GM12878 (cell line): ENCODE measurements around the gene MRM3. TPM values are rescaled to one million over a fixed set of nuclear protein-coding genes. Genes with fewer than 3 reads are reported as not detected.

Experiments
- ATAC-seq: fragments of 200-7000 bp; cut with Tn5 transposase; 3 replicates; pipeline ENCODE4 v1.9.1; 2020; ENCODE audit warnings: mild to moderate bottlenecking, moderate library complexity
- BruUV-seq: library from RNA; stranded (reverse); fragments of 400-500 nt; replicated peaks from 2 replicates; lab custom pipeline; 2021; lab: Mats Ljungman, UMichigan
- CTCF ChIA-PET: fragments of 300-600 bp; sonication (Branson Sonifier 250); formaldehyde crosslinking; extraction: SDS; loops from one replicate; lab custom pipeline; 2021; ENCODE audit warnings: inconsistent platforms; lab: Yijun Ruan, JAX
- POLR2A ChIA-PET: fragments of 350-600 bp; formaldehyde crosslinking; extraction: SDS; loops from one replicate; lab custom pipeline; 2021; ENCODE audit warnings: inconsistent platforms; lab: Charles Lee
- RAD21 ChIA-PET: fragments of 300-600 bp; sonication (Branson Sonifier 250); formaldehyde crosslinking; loops from one replicate; lab custom pipeline; 2023; ENCODE audit warnings: antibody characterized with exemption; ENCODE audit not compliant: unreplicated experiment; lab: Charles Lee
- SMC1A ChIA-PET: fragments of 300-600 bp; sonication (Branson Sonifier 250); formaldehyde crosslinking; loops from one replicate; lab custom pipeline; 2023; ENCODE audit not compliant: unreplicated experiment, uncharacterized antibody; lab: Charles Lee
- DNase-seq: peaks from one replicate; pipeline ENCODE4 v3.0.0-alpha.2; 2011; ENCODE audit warnings: low read depth, low spot score
- FAIRE-seq: peaks from 3 replicates; lab custom pipeline; 2011; peaks lifted over from hg19 to GRCh38; lab: Jason Lieb, UNC
- H2AFZ ChIP-seq: 2 replicates; pipeline ENCODE4 v1.6.0; 2011; ENCODE audit warnings: low read depth, low read length, control low read depth; ENCODE audit not compliant: control insufficient read depth
- H3K27ac ChIP-seq: 2 replicates; pipeline ENCODE4 v1.5.1; 2011; ENCODE audit warnings: control low read depth; ENCODE audit not compliant: control insufficient read depth, insufficient read depth
- H3K27me3 ChIP-seq, 2 experiments: replicated peaks in 1 of 2; 2 replicates each; pipeline versions ENCODE4 v1.6.0 to v1.6.1; 2011; ENCODE audit warnings: low read length in 1 of 2; ENCODE audit not compliant: control insufficient read depth in 2 of 2, insufficient read depth in 2 of 2
- H3K36me3 ChIP-seq, 2 experiments: 2 replicates each; pipeline ENCODE4 v1.5.1; 2011; ENCODE audit warnings: low read length in 1 of 2; ENCODE audit not compliant: control insufficient read depth in 2 of 2, insufficient read depth in 2 of 2
- H3K4me1 ChIP-seq: 2 replicates; pipeline ENCODE4 v1.6.1; 2011; ENCODE audit warnings: mild to moderate bottlenecking, low read length, moderate library complexity, mixed read lengths; ENCODE audit not compliant: control insufficient read depth, insufficient read depth
- H3K4me2 ChIP-seq: 2 replicates; pipeline ENCODE4 v1.6.0; 2011; ENCODE audit warnings: control low read depth; ENCODE audit not compliant: control insufficient read depth, insufficient read depth
- H3K4me3 ChIP-seq: fragments of 200-600 bp; sonication (generic); 2 replicates; pipeline ENCODE4 v1.5.1; 2016
- H3K79me2 ChIP-seq: 2 replicates; pipeline ENCODE4 v1.6.0; 2011; ENCODE audit warnings: low read length; ENCODE audit not compliant: control insufficient read depth, insufficient read depth
- H3K9ac ChIP-seq: 2 replicates; pipeline ENCODE4 v1.8.0; 2011; ENCODE audit warnings: low read length, control low read depth, mixed read lengths; ENCODE audit not compliant: control insufficient read depth, insufficient read depth
- H3K9me3 ChIP-seq: replicated peaks from 3 replicates; pipeline ENCODE4 v1.5.1; 2011; ENCODE audit warnings: mild to moderate bottlenecking, low read length; ENCODE audit not compliant: control insufficient read depth, insufficient read depth
- H4K20me1 ChIP-seq: 2 replicates; pipeline ENCODE4 v1.6.0; 2011; ENCODE audit not compliant: control insufficient read depth, insufficient read depth
- CEBPB ChIP-seq, 2 experiments: fragments of 150-350 bp in 1 of 2; IDR thresholded peaks; 2 replicates each; pipeline ENCODE4 v1.6.1; 2012 to 2014; ENCODE audit warnings: low read depth in 2 of 2, low read length in 2 of 2, borderline replicate concordance in 1 of 2, inconsistent platforms in 1 of 2
- NBN ChIP-seq: fragments of 450-650 bp; IDR thresholded peaks from 2 replicates; pipeline ENCODE4 v1.6.1; 2016
- NR2C1 ChIP-seq: fragments of 450-650 bp; IDR thresholded peaks from 2 replicates; pipeline ENCODE4 v1.6.1; 2017; ENCODE audit warnings: antibody characterized with exemption, mild to moderate bottlenecking, moderate library complexity
- RCOR1 ChIP-seq: conservative IDR thresholded peaks from 2 replicates; pipeline ENCODE4 v1.6.1; 2012; ENCODE audit warnings: low read depth, low read length, improper control_type of control experiment
- SIN3A ChIP-seq: IDR thresholded peaks from 2 replicates; pipeline ENCODE4 v1.6.1; 2012; ENCODE audit warnings: low read depth, low read length, improper control_type of control experiment
- STAT1 ChIP-seq: fragments of 450-650 bp; conservative IDR thresholded peaks from 2 replicates; pipeline ENCODE4 v1.6.1; 2014; ENCODE audit warnings: antibody characterized with exemption, mild to moderate bottlenecking
- TARDBP ChIP-seq: IDR thresholded peaks from 2 replicates; pipeline ENCODE4 v1.6.1; 2016; ENCODE audit warnings: borderline replicate concordance
- TBL1XR1 ChIP-seq: IDR thresholded peaks from 2 replicates; pipeline ENCODE4 v1.6.1; 2012; ENCODE audit warnings: low read depth, low read length, improper control_type of control experiment
- TCF7 ChIP-seq: IDR thresholded peaks from 2 replicates; pipeline ENCODE4 v1.6.1; 2014; ENCODE audit warnings: antibody characterized with exemption, borderline replicate concordance
- WGBS: methylation state at CpG from one replicate; pipeline ENCODE4 v1.1.6; 2016; ENCODE audit warnings: low lambda C conversion rate; ENCODE audit not compliant: insufficient replicate concordance, insufficient coverage; ENCODE audit errors: missing lambda C conversion rate; 5-methylcytosine and 5-hydroxymethylcytosine counted together
- in situ Hi-C: fragments of 300-500 bp; cut with MboI; formaldehyde crosslinking; loops from 9 replicates; pipeline ENCODE4 v1.14.3; 2018; ENCODE audit warnings: mixed read lengths
- intact Hi-C: fragments of 100-400 bp; cut with micrococcal nuclease; formaldehyde crosslinking; loops from one replicate; pipeline ENCODE4 v1.14.2; 2022; ENCODE audit not compliant: unreplicated experiment
- polyA plus RNA-seq, 11 experiments: library from polyadenylated mRNA; depleted of rRNA in 4 of 11; unstranded in 6 of 11; stranded (reverse) in 5 of 11; fragments of >200 nt; fragmentation: Nextera tagmentation in 4 of 11; fragmentation: Illumina TruSeq in 1 of 11; extraction: Ambion mirVana in 4 of 11; extraction: Trizol in 1 of 11; gene quantifications; 1 replicate in 1 of 11; 2 replicates in 10 of 11; pipeline versions ENCODE4 v1.2.1 to v1.2.3, GENCODE V29; 2011 to 2016; ENCODE audit warnings: inconsistent platforms in 2 of 11, missing spikeins in 2 of 11, low read depth in 1 of 11
- total RNA-seq, 4 experiments: library from RNA; depleted of rRNA in 3 of 4; stranded (reverse); fragments of >200 nt in 3 of 4; fragmentation: Illumina TruSeq in 1 of 4; extraction: Trizol in 1 of 4; gene quantifications; 2 replicates each; pipeline versions ENCODE4 v1.2.1 to v1.2.3, GENCODE V29; 2013 to 2021

Gene MRM3
- total and polyA plus RNA-seq, 10 of the 15 experiments (the other 5 are each of a cell fraction or from before 2014, with no cell fraction given), result 2.3 to 48.9 (median 26.6) TPM

DNA sequence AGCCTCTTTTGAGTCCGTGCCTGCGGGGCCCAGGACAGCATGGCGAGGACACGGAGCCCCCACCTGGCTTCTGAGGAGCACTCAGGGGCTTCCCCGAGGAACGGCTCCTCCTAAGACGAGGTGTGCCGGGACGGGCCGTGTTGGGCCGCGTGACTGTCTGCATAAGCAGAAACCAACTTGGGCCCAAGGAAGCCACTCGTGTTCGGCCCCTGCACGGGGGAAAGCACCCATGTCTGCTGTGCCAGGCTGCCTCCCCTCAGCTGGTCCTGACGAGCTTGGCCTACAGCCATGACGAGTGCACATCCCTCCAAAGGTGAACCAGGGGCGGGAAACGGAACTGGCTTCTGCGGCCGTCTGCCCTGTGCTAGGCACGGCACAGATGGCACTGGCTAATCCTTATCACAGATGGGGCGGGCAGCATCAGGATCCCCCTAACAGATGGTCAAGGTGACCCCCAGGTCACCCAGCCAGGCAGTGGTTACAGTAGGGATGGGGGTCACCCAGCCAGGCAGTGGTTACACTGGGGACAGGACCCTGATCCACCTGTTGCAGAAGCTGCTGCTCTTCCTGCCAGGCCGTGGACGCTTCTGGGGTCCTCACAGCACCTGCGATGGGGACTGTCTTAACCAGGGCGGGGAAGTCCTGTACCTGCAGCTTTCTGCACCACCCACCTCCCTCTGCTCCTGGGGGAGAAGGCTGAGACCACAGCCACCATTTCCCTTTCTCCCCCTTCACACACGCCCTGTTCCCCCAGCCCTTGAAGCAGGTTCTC is 25.6 kb downstream of the MRM3 start:
- no peak overlapping the region for H2AFZ ChIP-seq
- no peaks in the 10 kb centered on the region for H4K20me1 ChIP-seq
- H3K4me3 ChIP-seq, result no peak overlapping the region
- no peak overlapping the region for H3K4me2 ChIP-seq
- BruUV-seq, result no TSS peak
- FAIRE-seq, result no peak
- RAD21 ChIA-PET, result no interaction called here
- CTCF ChIA-PET, result no interaction called here
- no peak overlapping the region for H3K27ac ChIP-seq
- no peaks in the 10 kb centered on the region for H3K27me3 ChIP-seq
- TF ChIP-seq STAT1, result no peak
- TF ChIP-seq TBL1XR1, result no peak
- no peak for TF ChIP-seq CEBPB (IDR thresholded peaks at IDR 0.05; ENCODE audit: borderline replicate concordance in 1 of 2, low read depth in 2 of 2, low read length in 2 of 2)
- TF ChIP-seq TCF7, result no peak
- no peak for TF ChIP-seq SIN3A
- no peak for TF ChIP-seq RCOR1
- TF ChIP-seq TARDBP, result no peak
- TF ChIP-seq NR2C1, result no peak
- no peak for TF ChIP-seq NBN
- TF ChIP-seq, all 136 proteins: peak for 0
- H3K9me3 ChIP-seq, result no peaks in the 10 kb centered on the region
- POLR2A ChIA-PET, result no interaction called here
- no peaks in the 10 kb centered on the region for H3K4me1 ChIP-seq
- SMC1A ChIA-PET, result no interaction called here
- no peak for DNase-seq
- H3K9ac ChIP-seq, result no peak overlapping the region
- no peaks in the 10 kb centered on the region for H3K36me3 ChIP-seq
- 41% methylated on average over 26 of the region's 28 CpGs for WGBS
- in situ Hi-C loops (no loop called here), intact Hi-C loops (no loop called here)
- ATAC-seq, result no peak
- H3K79me2 ChIP-seq, result no peaks in the 10 kb centered on the region
